ENCODE measurements around the gene TEX28.

- no peak for TF ChIP-seq CTCF (IDR thresholded peaks at IDR 0.05)
- no peak for TF ChIP-seq EZH2phosphoT487 (IDR thresholded peaks at IDR 0.05)
- no peak for TF ChIP-seq EZH2 (IDR thresholded peaks at IDR 0.05)
These were observed 37.6 kb upstream of the TEX28 start for GRCh38 chrX:154332561-154332960.
